Measurements from ENCODE around the gene DUSP14.

DNA sequence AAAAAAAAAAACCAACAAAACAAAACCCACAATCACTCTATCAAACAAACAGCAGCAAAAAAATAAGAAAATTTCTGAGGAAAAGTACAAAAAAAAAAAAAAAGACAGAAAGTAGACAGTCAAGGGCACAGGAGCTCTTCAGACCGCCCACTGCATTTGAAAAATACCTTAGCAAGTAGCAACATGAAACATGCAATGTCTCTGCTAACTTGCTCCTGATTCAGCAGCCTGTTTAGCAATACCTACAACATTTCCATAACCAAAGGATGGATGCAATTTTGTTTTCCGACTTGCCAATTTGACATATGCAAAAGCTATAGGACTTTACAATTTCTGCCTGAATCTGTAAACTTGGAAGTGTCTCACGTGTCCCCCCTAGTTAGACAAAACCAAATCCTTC is 62.1 kb downstream of the DUSP14 start:
- TF ChIP-seq, protein P1, sequence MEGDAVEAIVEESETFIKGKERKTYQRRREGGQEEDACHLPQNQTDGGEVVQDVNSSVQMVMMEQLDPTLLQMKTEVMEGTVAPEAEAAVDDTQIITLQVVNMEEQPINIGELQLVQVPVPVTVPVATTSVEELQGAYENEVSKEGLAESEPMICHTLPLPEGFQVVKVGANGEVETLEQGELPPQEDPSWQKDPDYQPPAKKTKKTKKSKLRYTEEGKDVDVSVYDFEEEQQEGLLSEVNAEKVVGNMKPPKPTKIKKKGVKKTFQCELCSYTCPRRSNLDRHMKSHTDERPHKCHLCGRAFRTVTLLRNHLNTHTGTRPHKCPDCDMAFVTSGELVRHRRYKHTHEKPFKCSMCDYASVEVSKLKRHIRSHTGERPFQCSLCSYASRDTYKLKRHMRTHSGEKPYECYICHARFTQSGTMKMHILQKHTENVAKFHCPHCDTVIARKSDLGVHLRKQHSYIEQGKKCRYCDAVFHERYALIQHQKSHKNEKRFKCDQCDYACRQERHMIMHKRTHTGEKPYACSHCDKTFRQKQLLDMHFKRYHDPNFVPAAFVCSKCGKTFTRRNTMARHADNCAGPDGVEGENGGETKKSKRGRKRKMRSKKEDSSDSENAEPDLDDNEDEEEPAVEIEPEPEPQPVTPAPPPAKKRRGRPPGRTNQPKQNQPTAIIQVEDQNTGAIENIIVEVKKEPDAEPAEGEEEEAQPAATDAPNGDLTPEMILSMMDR (IDR thresholded peaks at IDR 0.05; ENCODE audit: control extremely low read depth in 1 of 3, insufficient read depth in 1 of 3, low read depth in 1 of 3, low read length in 3 of 3): no peak
- no peak for TF ChIP-seq EZH2 (IDR thresholded peaks at IDR 0.05; ENCODE audit: low read depth, low read length, severe bottlenecking)
- no peak for TF ChIP-seq HDAC6 (IDR thresholded peaks at IDR 0.05; ENCODE audit: low read depth, low read length)
- TF ChIP-seq RFX5 (IDR thresholded peaks at IDR 0.05; ENCODE audit: borderline replicate concordance, low read depth, low read length): no peak
